LoVo (cell line): ENCODE data around the gene RNF113A.
"Not testable (repeated sequence)": the region's sequence is repeated elsewhere in the genome, so short reads cannot be mapped to it uniquely, and the experiment has no call there.

Source experiments
- DNase-seq: peaks from one replicate; pipeline ENCODE4 v3.0.0-alpha.2; 2016; ENCODE audit warnings: low spot score

RNF113A gene

GRCh38 chrX:119871599-119872395 lies at the start of gene RNF113A, which contains the start of gene NDUFA1:
Gene RNF113A (minus strand): TSS chrX:119871733. CDS start chrX:119871613, 120 bp downstream.
Gene NDUFA1 (plus strand): TSS chrX:119871832. CDS start chrX:119871912, 80 bp downstream.
- peak; percentile 74 for DNase-seq

DNA sequence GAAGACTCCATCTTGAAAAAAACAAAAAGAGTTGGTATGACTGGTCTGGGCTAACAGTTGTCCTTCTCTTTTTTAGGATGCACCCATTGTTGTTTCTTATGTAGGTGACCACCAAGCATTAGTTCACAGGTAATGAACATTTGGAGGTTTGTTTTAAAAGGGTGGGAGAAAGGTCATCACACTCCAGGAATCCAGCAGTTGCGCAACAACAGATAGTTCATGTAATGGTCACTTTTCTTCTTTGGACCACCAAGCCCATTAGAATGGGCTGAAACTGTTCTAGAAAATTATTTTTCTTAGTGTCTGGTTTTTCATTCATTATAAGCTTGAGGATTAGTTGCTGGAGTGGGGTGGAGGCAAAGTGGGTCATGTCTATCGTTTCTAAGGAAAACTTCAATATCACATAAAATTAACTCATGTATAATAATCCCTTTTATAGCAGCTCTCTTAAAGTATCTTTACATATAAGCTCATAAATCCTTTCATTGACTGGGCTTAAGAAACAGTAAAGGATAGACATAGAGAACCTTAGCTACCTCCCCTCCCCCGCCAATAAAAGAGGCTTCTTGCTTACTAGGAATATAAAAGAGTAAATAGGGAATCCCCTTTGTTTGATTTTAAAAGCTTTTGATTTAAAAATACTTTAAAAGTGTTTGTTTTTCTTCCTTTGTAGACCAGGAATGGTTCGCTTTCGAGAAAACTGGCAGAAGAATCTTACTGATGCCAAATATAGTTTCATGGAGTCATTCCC lies 48.5 kb upstream of the RNF113A start:
- DNase-seq, result no peak

DNA sequence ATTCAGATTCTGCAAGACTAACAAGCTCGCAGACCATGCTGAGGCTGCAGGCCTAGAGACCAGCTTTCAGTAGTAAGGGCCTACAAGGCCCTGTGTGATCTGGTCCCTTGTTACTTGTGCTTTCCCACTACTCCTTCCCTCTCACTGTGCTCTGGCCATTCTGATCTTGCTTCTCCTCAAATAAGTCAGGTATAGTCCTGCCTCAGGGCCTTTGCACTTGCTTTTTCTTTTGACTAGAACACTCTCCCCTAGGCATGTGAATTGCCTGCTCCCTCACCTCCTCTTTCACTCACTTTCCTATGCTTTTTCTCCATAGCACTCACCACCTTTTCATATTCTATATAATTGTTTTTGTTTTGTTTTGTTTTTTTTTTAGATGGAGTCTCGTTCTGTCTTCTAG lies 46.3 kb upstream of the RNF113A start:
- no peak for DNase-seq

DNA sequence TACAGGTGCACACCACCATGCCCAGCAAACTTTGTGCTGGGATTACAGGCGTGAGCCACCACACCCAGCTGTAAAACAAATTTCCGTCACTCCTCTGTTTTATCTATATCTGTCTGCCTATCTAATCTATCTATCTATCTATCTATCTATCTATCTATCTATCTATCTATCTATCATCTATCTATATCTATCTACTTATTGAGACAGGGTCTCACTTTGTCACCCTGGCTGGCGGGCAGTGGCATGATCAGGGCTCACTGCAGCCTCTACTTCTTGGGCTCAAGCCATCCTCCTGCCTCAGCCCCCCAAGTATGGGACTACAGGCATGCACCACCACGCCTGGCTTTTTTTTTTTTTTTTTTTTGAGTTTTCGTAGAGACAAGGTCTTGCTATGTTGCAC lies 44.8 kb upstream of the RNF113A start:
- no peak for DNase-seq

DNA sequence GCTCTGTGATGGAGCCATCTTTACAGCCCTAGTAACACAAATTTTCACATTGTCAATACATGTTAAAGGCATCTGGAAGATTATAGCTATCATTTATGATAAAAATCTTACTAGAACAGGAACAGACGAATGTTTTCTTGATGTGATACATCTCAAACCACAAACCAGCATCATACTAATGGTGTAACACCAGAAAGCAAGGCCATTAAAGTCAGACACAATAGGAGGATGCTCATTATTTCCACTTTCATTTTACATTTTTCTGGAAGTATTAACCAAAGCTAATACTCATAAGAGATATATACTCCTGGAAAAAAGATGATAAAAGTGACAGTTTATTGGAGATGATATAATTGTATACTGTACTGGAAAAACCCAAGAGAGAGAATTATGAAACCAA lies 29.4 kb upstream of the RNF113A start:
- DNase-seq, result no peak

- no peak for DNase-seq
Observed at GRCh38 chrX:119899125-119899524, 27.6 kb upstream of the RNF113A start.

GRCh38 chrX:119895843-119896326 lies 24.4 kb upstream of the RNF113A start, which contains the start of gene AKAP14:
Gene AKAP14 (plus strand): TSS chrX:119895893. CDS start chrX:119903224, 7,331 bp downstream.
- no peak for DNase-seq

DNA sequence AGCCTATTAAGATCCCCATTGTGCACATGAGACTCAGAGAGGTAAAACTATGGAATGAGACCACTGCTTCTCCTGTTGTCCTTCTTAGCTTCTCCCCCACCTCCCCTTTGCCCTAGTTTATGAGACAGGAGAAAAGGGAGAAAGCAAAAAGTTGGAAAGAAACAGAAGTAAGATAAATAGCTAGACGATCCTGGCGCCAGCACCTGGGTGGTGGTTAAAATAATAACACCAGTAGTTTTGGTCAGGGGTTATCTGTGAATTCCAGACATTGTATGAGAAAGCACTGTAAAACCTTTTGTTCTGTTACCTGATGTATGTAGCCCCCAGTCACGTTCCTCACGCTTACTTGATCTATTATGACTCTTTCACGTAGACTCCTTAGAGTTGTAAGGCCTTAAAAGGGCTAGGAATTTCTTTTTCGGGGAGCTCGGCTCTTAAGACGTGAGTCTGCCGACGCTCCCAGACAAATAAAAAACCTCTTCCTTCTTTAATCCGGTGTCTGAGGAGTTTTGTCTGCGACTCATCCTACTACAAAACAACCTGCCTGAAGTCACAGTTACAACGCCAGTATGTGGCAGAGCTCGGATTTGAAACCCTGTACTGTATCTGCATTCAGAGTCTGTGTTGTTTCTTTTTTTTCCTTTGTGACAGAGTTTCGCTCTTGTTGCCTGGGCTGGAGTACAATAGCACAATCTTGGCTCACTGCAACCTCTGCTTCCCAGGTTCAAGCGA lies 20.6 kb upstream of the RNF113A start:
- DNase-seq, result not testable (repeated sequence)

GRCh38 chrX:119890626-119891025 lies 19.1 kb upstream of the RNF113A start:
- not testable (repeated sequence) for DNase-seq

- peak; percentile 58 for DNase-seq
Observed at GRCh38 chrX:119887721-119888425, 16.3 kb upstream of the RNF113A start.

- peak; percentile 67 for DNase-seq
Observed at GRCh38 chrX:119885554-119886428, 14.3 kb upstream of the RNF113A start.

GRCh38 chrX:119880552-119881437 lies 9.3 kb upstream of the RNF113A start:
- DNase-seq, result peak; percentile 46

DNA sequence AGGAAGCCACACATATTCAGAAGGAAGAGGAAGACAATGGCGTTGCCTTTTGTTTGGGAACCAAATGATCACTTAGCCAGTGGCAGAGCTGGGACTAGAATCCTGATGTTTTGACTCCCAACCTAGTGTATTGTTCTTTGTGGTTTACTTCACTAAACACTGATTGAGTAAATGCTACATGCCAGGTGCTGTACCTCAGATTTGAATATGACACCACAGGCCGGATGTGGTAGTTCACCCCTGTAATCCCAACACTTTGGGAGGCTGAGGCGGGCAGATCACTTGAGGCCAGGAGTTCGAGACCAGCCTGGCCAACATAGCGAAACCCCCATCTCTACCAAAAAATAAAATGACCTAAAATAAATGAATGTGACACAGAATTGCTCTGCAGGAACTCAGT lies 8.5 kb upstream of the RNF113A start:
- no peak for DNase-seq

DNA sequence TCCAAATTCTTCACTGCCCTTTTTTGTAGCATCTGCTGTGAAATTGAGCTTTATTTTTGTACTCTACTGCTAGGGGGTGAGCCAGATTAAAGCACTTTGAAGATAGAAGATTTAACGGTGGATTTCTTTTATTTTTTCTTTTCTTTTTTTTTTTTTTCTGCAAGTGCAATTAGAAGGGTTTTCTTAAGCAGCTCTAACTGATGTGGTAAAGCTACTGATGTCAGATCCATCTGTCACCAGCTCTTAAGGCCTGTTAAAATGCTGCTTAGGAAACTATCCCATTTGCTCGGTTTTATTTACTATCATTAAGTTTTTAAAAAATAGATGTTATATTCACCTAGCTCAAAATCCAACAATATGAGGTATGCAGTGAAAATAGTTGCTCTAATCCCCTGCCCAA lies 7.2 kb upstream of the RNF113A start:
- DNase-seq, result no peak

GRCh38 chrX:119871245-119871598 lies 311 bp downstream of the RNF113A start:
- DNase-seq, result no peak

DNA sequence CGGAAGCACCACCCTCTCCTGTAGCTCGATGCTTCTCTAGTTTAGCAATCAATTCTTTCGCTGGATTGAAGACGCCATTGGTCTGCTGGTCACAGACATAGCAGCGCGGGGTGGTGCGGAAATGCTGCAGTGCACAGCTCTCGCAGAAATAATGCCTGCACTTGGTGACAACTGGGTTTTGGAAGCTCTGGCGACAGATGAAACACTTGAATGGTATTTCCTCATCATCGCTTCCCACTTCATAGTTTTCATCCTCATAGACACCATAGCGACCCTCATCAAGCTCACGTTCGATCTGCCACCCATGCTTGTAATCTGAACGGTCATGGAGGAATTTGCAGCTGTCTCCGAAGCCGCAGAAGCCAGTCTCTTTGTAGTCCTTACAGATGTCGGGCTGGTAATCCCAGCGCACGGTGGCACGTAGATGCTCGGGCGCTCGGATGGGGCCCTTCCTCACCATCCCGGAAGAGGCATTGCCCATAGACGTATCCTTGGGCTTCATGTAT lies 854 bp downstream of the RNF113A start:
- no peak for DNase-seq

DNA sequence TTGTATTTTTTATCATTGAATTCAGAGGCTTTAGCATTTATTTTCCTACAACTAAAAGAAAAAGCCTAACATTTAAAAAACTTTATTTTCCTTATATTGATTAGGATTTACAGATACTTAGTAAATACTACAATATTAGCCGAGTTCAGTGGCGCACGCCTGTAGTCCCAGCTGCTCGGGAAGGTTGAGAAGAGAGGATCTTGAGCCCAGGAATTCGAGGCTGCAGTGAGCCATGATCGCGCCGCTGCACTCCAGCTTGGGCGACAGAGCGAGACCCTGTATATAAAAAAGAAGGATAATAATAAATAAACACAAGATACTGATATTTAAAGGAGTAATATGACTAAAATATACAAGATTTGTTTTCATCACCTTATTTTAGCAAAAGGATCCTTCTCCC lies 18.1 kb downstream of the RNF113A start:
- no peak for DNase-seq

GRCh38 chrX:119852382-119853353 lies 18.9 kb downstream of the RNF113A start, which contains the start of gene UPF3B:
Gene UPF3B (minus strand): TSS chrX:119852963. CDS start chrX:119852928, 35 bp downstream.
- peak; percentile 91 for DNase-seq
